VCaP (cell line): ENCODE results near the gene HELB.

Experiments
- H3K27ac ChIP-seq: fragments of 450-650 bp; 2 replicates; pipeline ENCODE4 v1.5.1; 2017
- TF ChIP-seq, protein P1 (sequence below): fragments of 450-650 bp; conservative IDR thresholded peaks from 2 replicates; pipeline ENCODE4 v1.5.1; 2017; ENCODE audit warnings: mild to moderate bottlenecking, moderate library complexity

The HELB gene

GRCh38 chr12:66301944-66302826 lies at the start of gene HELB:
TSS of gene HELB (plus strand) at chr12:66302493. CDS start at chr12:66302604, 111 bp downstream.
- TF ChIP-seq, protein P1, sequence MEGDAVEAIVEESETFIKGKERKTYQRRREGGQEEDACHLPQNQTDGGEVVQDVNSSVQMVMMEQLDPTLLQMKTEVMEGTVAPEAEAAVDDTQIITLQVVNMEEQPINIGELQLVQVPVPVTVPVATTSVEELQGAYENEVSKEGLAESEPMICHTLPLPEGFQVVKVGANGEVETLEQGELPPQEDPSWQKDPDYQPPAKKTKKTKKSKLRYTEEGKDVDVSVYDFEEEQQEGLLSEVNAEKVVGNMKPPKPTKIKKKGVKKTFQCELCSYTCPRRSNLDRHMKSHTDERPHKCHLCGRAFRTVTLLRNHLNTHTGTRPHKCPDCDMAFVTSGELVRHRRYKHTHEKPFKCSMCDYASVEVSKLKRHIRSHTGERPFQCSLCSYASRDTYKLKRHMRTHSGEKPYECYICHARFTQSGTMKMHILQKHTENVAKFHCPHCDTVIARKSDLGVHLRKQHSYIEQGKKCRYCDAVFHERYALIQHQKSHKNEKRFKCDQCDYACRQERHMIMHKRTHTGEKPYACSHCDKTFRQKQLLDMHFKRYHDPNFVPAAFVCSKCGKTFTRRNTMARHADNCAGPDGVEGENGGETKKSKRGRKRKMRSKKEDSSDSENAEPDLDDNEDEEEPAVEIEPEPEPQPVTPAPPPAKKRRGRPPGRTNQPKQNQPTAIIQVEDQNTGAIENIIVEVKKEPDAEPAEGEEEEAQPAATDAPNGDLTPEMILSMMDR: no peak
- peak within 1 kb of the TSS; percentile 58 for H3K27ac ChIP-seq

- no peak overlapping the region for H3K27ac ChIP-seq
- TF ChIP-seq, protein P1: no peak
Observed at GRCh38 chr12:66252771-66253170, 49.5 kb upstream of the HELB start.

DNA sequence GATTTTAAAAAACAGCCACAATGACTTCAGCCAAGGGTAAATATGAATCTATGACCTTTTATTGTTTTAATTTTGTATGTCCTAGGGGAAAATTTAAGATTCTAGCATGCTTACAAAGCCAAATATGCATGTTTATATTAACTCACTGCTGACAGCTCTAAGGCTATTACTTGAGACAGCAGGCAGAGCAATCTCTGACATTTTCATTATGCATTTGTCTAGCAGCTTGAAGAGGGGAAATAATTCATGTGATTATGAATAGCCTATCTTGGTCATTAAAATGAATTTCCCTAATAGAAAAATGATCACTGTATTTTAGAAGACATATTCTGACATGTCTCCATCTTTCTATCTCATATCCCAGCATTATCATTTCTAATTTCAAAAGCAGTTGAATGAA lies 46.6 kb upstream of the HELB start:
- H3K27ac ChIP-seq: no peak overlapping the region
- TF ChIP-seq, protein P1: no peak

- no peak overlapping the region for H3K27ac ChIP-seq
- TF ChIP-seq, protein P1: no peak
Observed at GRCh38 chr12:66258011-66258410, 44.3 kb upstream of the HELB start.

GRCh38 chr12:66262737-66263136 lies 39.6 kb upstream of the HELB start:
- H3K27ac ChIP-seq: no peak overlapping the region
- TF ChIP-seq, protein P1: no peak

- H3K27ac ChIP-seq: no peak overlapping the region
Observed at GRCh38 chr12:66268562-66268961, 33.7 kb upstream of the HELB start.

DNA sequence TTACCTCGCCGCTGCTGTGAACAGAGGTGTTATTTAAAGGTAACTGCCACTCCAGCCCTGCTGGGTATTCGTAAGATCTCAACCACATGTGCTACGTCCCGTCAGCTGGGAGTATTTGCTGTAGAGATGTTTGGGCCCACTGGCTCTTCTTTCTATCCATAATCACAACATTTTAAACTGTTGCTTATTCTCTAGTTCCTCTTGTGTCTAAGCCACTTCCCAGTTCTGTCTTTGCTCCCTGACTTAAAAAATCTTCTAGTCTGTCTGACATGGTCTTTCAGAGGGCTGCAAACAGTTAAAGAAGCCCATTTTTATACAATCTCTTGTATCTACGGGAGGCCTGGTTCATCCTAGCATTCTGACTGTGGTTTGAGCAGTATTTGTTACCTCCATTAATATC lies 33.2 kb upstream of the HELB start:
- H3K27ac ChIP-seq: no peak overlapping the region
- TF ChIP-seq, protein P1: no peak

More at GRCh38 chr12:66268562-66268961, 33.7 kb upstream of the HELB start:
- TF ChIP-seq, protein P1: no peak
